GM19240 (cell line): ENCODE measurements around the gene ZNF275.
"Not testable (repeated sequence)": the region's sequence is repeated elsewhere in the genome, so short reads cannot be mapped to it uniquely, and the experiment has no call there.

Source experiments
- DNase-seq: peaks from one replicate; pipeline ENCODE4 v3.0.0; 2011; ENCODE audit warnings: low spot score; ENCODE audit not compliant: insufficient read length

The ZNF275 gene

GRCh38 chrX:153353416-153353815 lies 19.5 kb downstream of the ZNF275 start:
- DNase-seq, result no peak

DNA sequence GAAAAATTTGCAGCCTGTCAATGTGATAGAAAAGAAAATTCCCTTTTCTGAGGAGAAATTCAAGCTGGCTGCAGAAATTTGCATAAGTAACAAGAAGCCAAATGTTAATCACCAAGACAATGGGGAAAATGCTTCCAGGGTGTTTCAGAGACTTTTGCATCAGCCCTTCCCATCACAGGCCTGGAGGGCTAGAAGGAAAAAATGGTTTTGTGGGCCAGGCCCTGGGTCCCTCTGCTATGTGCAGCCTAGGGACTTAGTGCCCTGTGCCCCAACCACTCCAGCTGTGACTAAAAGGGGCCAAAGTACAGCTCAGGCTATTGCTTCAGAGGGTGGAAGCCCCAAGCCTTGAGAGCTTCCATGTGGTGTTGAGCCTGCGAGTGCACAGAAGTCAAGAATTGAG lies 23.9 kb downstream of the ZNF275 start:
- DNase-seq, result no peak

GRCh38 chrX:153361781-153362397 lies 27.9 kb downstream of the ZNF275 start:
- no peak for DNase-seq

GRCh38 chrX:153365670-153366069 lies 31.7 kb downstream of the ZNF275 start:
- no peak for DNase-seq

- no peak for DNase-seq
Observed at GRCh38 chrX:153366119-153366518, 32.2 kb downstream of the ZNF275 start.

GRCh38 chrX:153366878-153367538 lies 33.1 kb downstream of the ZNF275 start:
- no peak for DNase-seq

DNA sequence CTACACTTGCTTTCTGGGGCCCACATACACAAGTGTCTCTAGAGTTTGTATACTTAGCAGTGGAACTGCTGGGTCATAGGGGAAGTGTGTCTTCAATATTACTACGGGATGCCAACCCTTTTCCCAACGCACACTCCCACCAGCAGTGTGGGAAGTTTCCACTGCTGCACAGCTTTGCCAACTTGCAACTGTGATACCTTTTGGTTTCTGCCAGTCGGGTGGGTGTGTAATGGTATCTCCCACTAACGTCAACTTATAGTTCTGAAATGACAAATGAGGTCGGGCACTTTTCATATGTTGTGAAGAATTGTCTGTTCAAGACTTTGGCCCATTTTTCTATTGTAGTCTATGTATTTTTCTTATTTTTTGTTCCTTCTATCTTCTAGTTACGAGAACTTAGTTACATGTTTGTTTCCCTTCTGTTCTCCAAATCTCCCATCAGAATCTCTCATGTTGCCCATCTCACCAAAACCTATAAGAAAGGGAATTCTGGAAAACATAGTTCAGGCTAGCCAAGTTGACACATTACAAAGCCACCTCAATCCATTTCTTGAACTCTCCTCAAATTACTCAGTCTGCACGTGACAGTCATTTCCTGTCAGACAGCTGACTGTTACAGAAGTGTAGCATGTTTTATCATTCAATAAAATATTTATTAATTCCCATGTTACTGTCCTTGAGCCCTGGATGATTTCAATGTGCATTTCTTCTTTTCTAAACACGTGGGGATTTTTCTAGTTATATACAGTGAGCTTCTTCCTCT lies 36.5 kb downstream of the ZNF275 start:
- no peak for DNase-seq

GRCh38 chrX:153371256-153371655 lies 37.3 kb downstream of the ZNF275 start:
- DNase-seq, result no peak

DNA sequence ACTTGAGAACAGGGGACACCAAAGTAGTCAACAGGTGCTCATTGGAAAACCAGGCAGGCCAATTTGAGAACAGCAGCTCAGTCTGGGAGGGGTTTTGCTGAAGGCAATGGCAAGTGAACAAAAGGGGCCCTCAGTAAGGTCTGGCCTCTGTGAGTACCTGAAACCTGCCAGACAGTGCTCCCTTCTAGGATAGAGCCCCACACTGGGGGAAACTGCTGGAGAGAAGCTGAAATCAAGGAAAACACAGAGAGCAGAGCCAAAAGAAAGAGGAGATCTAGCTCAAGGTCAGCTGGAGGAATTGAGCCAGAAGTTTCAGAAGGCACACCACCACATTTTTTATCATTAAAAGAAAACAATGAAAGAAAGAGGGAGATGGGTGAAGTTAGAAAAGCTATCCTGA lies 39.0 kb downstream of the ZNF275 start:
- DNase-seq, result no peak

- DNase-seq, result no peak
Observed at GRCh38 chrX:153374426-153374825, 40.5 kb downstream of the ZNF275 start.

- DNase-seq, result no peak
Observed at GRCh38 chrX:153375571-153375970, 41.6 kb downstream of the ZNF275 start.

DNA sequence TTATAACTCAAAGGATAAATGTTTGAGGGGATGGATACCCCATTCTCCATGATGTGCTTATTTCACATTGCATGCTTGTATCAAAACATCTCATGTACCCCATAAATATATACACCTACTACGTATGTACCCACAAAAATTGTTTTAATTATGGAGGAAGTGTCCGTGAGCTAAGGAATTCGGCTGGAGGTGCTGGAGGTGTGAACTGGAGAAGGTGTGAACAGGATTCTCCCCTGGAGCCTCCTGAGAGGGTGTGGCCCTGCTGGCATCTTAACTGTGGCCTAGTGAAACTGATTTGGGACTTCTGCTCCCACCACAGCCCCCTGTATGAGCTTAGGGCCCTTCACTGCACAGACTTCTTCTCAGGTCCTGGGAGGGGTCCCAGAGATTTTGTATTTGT lies 43.8 kb downstream of the ZNF275 start:
- DNase-seq, result no peak

- no peak for DNase-seq
Observed at GRCh38 chrX:153378607-153379006, 44.7 kb downstream of the ZNF275 start.

GRCh38 chrX:153379508-153379907 lies 45.6 kb downstream of the ZNF275 start:
- DNase-seq, result no peak

DNA sequence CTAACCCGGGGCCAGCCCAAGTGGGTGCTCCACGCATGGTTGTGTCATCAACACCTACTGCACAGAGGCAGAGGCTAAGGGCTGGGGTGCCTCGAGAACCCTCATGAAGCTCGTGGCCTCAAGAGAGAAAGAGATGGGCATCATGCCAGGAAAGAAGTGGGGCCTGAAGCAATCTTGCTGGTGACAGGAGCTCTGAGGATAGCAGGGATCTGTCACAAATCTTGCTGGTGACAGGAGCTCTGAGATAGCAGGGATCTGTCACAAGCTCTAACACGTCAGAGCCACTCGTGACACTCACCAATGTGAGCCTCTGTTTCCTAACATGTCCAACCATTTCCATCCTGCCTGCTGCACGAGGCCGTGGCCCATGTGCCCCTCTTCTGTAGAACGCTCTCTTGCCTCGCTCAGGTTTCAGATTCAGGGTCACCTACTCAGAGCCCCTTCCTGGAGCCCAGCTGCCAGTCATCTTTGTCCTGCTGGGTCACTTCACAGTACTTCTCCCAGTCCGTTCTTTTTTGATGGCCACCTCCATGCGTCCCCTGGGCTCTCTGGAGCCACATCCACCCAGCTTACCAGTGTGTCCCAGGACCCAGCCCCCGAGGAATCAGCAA lies 46.1 kb downstream of the ZNF275 start:
- DNase-seq, result no peak

DNA sequence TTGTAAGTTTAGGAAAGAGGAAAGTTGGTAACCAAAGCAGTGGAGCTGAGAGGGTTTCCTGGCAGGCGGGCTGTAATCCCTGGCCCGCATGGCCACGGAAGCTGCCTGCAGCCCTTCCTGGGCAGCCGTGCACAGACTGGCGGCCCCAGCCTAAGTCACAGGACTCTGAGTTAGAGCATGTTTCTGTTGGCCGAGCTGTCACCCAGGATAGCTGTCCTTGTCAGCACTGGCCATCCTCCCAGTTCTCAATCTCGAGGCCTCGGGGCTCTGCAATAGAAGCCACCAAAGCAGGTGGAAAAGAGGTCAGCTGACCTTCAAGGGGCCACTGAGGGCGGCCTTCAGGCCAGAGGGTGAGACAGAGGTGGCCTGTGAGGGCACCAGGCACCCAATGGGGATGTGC lies 46.7 kb downstream of the ZNF275 start:
- no peak for DNase-seq

GRCh38 chrX:153381684-153382532 lies 48.0 kb downstream of the ZNF275 start:
- DNase-seq, result no peak

DNA sequence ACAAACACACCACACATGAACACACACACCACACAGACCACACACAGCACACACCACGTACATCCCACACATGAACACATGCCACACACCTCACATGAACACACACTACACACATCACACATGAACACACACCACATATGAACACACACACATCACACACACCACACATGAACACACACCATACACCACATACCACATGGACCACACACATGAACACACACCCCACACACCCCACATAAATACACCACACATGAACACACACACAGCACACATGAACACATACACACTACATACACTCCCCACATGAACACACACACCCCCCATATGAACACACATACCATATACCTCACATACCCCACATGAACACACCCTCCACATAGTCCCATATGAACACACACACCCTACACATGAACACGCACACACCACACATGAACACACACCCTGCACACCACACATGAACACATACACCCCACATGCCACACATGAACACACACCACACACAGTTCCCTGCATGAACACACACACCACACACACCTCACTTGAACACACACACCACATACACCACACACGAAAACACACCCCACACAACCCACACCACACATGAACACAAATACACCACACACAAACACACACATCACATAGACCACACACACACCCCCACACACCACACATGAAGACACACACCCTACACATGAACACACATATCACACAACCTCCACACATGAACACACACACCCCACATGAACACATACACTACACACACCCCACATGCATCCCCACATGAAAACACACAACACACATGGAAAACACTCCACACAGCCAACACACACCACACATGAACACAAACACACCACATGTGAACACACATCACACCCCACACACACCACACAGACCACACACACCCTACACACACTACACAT lies 48.9 kb downstream of the ZNF275 start:
- no peak for DNase-seq

DNA sequence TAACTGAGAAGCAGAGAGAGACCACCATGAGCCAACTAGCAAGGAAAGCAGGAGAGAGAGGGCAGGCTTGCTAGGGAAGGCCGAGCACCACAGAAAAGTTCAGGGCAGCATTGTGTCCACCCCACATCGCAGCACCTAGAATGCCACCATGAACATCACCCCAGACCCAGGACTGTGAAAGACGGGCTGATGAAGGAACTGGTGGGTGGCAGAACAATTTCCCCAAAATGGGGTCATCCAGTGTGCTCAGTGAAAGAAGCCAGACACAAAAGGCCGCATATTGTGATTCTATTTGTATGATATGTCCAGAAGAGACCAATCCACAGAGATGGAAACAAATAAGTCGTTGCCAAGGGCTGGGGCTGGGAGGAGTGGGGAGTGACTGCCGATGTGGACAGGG lies 50.4 kb downstream of the ZNF275 start:
- DNase-seq, result no peak

DNA sequence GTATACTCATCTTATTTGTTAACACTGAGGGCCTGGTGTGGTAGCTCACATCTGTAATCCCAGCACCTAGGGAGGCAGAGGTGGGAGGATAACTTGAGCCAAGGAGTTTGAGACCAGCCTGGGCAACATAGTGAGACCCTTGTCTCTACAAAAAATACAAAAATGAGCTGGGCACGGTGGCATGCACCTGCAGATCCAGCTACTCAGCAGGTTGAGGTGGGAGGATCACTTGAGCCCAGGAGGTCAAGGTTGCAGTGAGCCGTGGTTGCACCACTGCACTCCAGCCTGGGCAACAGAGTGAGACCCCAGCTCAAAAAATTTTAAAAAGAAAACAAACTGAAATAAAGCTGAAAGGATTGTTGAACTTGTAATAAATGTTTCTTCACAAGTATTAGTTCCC lies 51.0 kb downstream of the ZNF275 start:
- not testable (repeated sequence) for DNase-seq
